GM23338 (cell line): ENCODE results near the gene CDC14B.

Source experiments
- CREB1 ChIP-seq: fragments of 250-450 bp; sonication (Bioruptor Pico); IDR thresholded peaks from 2 replicates; pipeline ENCODE4 v1.5.0; 2020; ENCODE audit warnings: low read depth, mild to moderate bottlenecking, moderate library complexity
- EZH2 ChIP-seq: fragments of 200-600 bp; sonication (generic); IDR thresholded peaks from one replicate; pipeline ENCODE4 v1.8.0; 2017; ENCODE audit warnings: antibody characterized with exemption, mild to moderate bottlenecking, low read depth; ENCODE audit not compliant: unreplicated experiment
- EZH2phosphoT487 ChIP-seq: fragments of 200-600 bp; sonication (generic); IDR thresholded peaks from one replicate; pipeline ENCODE4 v1.8.1; 2018; ENCODE audit warnings: antibody characterized with exemption; ENCODE audit not compliant: unreplicated experiment
- JUNB ChIP-seq: IDR thresholded peaks from one replicate; pipeline ENCODE4 v1.6.1; 2016; ENCODE audit warnings: antibody characterized with exemption; ENCODE audit not compliant: unreplicated experiment
- NANOG ChIP-seq: IDR thresholded peaks from 2 replicates; pipeline ENCODE4 v1.6.1; 2016; ENCODE audit warnings: antibody characterized with exemption, borderline replicate concordance
- POLR2AphosphoS5 ChIP-seq: IDR thresholded peaks from 2 replicates; pipeline ENCODE4 v1.6.1; 2016; ENCODE audit warnings: antibody characterized with exemption, low read depth
- STAT1 ChIP-seq: IDR thresholded peaks from one replicate; pipeline ENCODE4 v1.6.1; 2016; ENCODE audit warnings: antibody characterized with exemption; ENCODE audit not compliant: unreplicated experiment
- ZNF114 ChIP-seq: fragments of 250-450 bp; sonication (Bioruptor Pico); IDR thresholded peaks from 2 replicates; pipeline ENCODE4 v1.5.0; 2020; ENCODE audit warnings: mild to moderate bottlenecking, moderate library complexity
- ZNF331 ChIP-seq: fragments of 250-450 bp; sonication (Bioruptor Pico); IDR thresholded peaks from 2 replicates; pipeline ENCODE4 v1.5.0; 2020; ENCODE audit warnings: low read depth, mild to moderate bottlenecking, moderate library complexity
- TF ChIP-seq, protein P1 (sequence below), 2 experiments: fragments of 200-600 bp in 1 of 2; sonication (generic) in 1 of 2; conservative IDR thresholded peaks; 2 replicates each; pipeline versions ENCODE4 v1.5.1 to v1.6.1; 2016 to 2017; ENCODE audit warnings: antibody characterized with exemption in 2 of 2, low read depth in 2 of 2, mild to moderate bottlenecking in 2 of 2, moderate library complexity in 1 of 2
- TF ChIP-seq, protein P2 (sequence below): IDR thresholded peaks from one replicate; pipeline ENCODE4 v1.6.1; 2018; ENCODE audit warnings: antibody characterized with exemption; ENCODE audit not compliant: unreplicated experiment
- TF ChIP-seq, protein P3 (sequence below): IDR thresholded peaks from 2 replicates; pipeline ENCODE4 v1.6.1; 2016; ENCODE audit warnings: antibody characterized with exemption
- TF ChIP-seq, protein P4 (sequence below): fragments of 250-450 bp; sonication (Bioruptor Pico); IDR thresholded peaks from 2 replicates; pipeline ENCODE4 v1.5.0; 2020; ENCODE audit warnings: mild to moderate bottlenecking, moderate library complexity

DNA sequence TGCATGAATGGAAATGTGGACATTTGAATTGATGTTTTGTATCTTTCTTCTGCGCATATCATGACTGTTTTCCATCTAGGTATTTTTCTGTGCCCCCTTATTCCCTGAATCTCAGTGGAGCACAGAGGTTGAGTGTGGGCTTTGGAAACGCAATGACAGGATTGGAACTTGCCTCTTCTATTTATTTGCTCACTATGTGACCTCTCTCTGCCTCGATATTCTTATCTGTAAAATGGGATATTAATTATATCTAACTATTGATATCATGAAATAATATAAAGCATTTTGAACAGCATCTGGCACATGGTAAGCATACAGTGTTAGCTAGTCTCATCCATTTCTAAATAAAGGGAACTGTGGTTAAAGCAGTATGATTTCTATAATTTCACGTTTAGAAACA, 143.6 kb downstream of the CDC14B start:
- no peak for TF ChIP-seq EZH2
- TF ChIP-seq, protein P1, sequence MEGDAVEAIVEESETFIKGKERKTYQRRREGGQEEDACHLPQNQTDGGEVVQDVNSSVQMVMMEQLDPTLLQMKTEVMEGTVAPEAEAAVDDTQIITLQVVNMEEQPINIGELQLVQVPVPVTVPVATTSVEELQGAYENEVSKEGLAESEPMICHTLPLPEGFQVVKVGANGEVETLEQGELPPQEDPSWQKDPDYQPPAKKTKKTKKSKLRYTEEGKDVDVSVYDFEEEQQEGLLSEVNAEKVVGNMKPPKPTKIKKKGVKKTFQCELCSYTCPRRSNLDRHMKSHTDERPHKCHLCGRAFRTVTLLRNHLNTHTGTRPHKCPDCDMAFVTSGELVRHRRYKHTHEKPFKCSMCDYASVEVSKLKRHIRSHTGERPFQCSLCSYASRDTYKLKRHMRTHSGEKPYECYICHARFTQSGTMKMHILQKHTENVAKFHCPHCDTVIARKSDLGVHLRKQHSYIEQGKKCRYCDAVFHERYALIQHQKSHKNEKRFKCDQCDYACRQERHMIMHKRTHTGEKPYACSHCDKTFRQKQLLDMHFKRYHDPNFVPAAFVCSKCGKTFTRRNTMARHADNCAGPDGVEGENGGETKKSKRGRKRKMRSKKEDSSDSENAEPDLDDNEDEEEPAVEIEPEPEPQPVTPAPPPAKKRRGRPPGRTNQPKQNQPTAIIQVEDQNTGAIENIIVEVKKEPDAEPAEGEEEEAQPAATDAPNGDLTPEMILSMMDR (conservative IDR thresholded peaks at IDR 0.05; ENCODE audit: low read depth in 2 of 2): no peak
- TF ChIP-seq JUNB: no peak
- TF ChIP-seq, protein P2, sequence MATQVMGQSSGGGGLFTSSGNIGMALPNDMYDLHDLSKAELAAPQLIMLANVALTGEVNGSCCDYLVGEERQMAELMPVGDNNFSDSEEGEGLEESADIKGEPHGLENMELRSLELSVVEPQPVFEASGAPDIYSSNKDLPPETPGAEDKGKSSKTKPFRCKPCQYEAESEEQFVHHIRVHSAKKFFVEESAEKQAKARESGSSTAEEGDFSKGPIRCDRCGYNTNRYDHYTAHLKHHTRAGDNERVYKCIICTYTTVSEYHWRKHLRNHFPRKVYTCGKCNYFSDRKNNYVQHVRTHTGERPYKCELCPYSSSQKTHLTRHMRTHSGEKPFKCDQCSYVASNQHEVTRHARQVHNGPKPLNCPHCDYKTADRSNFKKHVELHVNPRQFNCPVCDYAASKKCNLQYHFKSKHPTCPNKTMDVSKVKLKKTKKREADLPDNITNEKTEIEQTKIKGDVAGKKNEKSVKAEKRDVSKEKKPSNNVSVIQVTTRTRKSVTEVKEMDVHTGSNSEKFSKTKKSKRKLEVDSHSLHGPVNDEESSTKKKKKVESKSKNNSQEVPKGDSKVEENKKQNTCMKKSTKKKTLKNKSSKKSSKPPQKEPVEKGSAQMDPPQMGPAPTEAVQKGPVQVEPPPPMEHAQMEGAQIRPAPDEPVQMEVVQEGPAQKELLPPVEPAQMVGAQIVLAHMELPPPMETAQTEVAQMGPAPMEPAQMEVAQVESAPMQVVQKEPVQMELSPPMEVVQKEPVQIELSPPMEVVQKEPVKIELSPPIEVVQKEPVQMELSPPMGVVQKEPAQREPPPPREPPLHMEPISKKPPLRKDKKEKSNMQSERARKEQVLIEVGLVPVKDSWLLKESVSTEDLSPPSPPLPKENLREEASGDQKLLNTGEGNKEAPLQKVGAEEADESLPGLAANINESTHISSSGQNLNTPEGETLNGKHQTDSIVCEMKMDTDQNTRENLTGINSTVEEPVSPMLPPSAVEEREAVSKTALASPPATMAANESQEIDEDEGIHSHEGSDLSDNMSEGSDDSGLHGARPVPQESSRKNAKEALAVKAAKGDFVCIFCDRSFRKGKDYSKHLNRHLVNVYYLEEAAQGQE: no peak
- TF ChIP-seq POLR2AphosphoS5: no peak
- TF ChIP-seq CREB1 (CRISPR knock-in tag): no peak
- TF ChIP-seq, protein P3, sequence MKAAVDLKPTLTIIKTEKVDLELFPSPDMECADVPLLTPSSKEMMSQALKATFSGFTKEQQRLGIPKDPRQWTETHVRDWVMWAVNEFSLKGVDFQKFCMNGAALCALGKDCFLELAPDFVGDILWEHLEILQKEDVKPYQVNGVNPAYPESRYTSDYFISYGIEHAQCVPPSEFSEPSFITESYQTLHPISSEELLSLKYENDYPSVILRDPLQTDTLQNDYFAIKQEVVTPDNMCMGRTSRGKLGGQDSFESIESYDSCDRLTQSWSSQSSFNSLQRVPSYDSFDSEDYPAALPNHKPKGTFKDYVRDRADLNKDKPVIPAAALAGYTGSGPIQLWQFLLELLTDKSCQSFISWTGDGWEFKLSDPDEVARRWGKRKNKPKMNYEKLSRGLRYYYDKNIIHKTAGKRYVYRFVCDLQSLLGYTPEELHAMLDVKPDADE: no peak
- TF ChIP-seq NANOG: no peak
- TF ChIP-seq EZH2phosphoT487: no peak
- TF ChIP-seq STAT1: no peak
- TF ChIP-seq, protein P4, sequence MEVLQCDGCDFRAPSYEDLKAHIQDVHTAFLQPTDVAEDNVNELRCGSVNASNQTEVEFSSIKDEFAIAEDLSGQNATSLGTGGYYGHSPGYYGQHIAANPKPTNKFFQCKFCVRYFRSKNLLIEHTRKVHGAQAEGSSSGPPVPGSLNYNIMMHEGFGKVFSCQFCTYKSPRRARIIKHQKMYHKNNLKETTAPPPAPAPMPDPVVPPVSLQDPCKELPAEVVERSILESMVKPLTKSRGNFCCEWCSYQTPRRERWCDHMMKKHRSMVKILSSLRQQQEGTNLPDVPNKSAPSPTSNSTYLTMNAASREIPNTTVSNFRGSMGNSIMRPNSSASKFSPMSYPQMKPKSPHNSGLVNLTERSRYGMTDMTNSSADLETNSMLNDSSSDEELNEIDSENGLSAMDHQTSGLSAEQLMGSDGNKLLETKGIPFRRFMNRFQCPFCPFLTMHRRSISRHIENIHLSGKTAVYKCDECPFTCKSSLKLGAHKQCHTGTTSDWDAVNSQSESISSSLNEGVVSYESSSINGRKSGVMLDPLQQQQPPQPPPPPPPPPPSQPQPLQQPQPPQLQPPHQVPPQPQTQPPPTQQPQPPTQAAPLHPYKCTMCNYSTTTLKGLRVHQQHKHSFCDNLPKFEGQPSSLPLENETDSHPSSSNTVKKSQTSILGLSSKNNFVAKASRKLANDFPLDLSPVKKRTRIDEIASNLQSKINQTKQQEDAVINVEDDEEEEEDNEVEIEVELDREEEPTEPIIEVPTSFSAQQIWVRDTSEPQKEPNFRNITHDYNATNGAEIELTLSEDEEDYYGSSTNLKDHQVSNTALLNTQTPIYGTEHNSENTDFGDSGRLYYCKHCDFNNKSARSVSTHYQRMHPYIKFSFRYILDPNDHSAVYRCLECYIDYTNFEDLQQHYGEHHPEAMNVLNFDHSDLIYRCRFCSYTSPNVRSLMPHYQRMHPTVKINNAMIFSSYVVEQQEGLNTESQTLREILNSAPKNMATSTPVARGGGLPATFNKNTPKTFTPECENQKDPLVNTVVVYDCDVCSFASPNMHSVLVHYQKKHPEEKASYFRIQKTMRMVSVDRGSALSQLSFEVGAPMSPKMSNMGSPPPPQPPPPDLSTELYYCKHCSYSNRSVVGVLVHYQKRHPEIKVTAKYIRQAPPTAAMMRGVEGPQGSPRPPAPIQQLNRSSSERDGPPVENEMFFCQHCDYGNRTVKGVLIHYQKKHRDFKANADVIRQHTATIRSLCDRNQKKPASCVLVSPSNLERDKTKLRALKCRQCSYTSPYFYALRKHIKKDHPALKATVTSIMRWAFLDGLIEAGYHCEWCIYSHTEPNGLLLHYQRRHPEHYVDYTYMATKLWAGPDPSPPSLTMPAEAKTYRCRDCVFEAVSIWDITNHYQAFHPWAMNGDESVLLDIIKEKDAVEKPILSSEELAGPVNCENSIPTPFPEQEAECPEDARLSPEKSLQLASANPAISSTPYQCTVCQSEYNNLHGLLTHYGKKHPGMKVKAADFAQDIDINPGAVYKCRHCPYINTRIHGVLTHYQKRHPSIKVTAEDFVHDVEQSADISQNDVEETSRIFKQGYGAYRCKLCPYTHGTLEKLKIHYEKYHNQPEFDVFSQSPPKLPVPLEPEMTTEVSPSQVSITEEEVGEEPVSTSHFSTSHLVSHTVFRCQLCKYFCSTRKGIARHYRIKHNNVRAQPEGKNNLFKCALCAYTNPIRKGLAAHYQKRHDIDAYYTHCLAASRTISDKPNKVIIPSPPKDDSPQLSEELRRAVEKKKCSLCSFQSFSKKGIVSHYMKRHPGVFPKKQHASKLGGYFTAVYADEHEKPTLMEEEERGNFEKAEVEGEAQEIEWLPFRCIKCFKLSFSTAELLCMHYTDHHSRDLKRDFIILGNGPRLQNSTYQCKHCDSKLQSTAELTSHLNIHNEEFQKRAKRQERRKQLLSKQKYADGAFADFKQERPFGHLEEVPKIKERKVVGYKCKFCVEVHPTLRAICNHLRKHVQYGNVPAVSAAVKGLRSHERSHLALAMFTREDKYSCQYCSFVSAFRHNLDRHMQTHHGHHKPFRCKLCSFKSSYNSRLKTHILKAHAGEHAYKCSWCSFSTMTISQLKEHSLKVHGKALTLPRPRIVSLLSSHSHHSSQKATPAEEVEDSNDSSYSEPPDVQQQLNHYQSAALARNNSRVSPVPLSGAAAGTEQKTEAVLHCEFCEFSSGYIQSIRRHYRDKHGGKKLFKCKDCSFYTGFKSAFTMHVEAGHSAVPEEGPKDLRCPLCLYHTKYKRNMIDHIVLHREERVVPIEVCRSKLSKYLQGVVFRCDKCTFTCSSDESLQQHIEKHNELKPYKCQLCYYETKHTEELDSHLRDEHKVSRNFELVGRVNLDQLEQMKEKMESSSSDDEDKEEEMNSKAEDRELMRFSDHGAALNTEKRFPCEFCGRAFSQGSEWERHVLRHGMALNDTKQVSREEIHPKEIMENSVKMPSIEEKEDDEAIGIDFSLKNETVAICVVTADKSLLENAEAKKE (CRISPR knock-in tag): no peak
- TF ChIP-seq ZNF114 (CRISPR knock-in tag): no peak
- TF ChIP-seq ZNF331 (CRISPR knock-in tag): no peak
